GM12878 (cell line): Measurements from ENCODE around the gene ANKRD23. TPM values are rescaled to one million over a fixed set of nuclear protein-coding genes. Genes with fewer than 3 reads are reported as not detected.

ENCODE experiments used
- ATAC-seq: fragments of 200-7000 bp; cut with Tn5 transposase; 3 replicates; pipeline ENCODE4 v1.9.1; 2020; ENCODE audit warnings: mild to moderate bottlenecking, moderate library complexity
- BruUV-seq: library from RNA; stranded (reverse); fragments of 400-500 nt; replicated peaks from 2 replicates; lab custom pipeline; 2021; lab: Mats Ljungman, UMichigan
- CTCF ChIA-PET: fragments of 300-600 bp; sonication (Branson Sonifier 250); formaldehyde crosslinking; extraction: SDS; loops from one replicate; lab custom pipeline; 2021; ENCODE audit warnings: inconsistent platforms; lab: Yijun Ruan, JAX
- POLR2A ChIA-PET: fragments of 350-600 bp; formaldehyde crosslinking; extraction: SDS; loops from one replicate; lab custom pipeline; 2021; ENCODE audit warnings: inconsistent platforms; lab: Charles Lee
- RAD21 ChIA-PET: fragments of 300-600 bp; sonication (Branson Sonifier 250); formaldehyde crosslinking; loops from one replicate; lab custom pipeline; 2023; ENCODE audit warnings: antibody characterized with exemption; ENCODE audit not compliant: unreplicated experiment; lab: Charles Lee
- SMC1A ChIA-PET: fragments of 300-600 bp; sonication (Branson Sonifier 250); formaldehyde crosslinking; loops from one replicate; lab custom pipeline; 2023; ENCODE audit not compliant: unreplicated experiment, uncharacterized antibody; lab: Charles Lee
- DNase-seq: peaks from one replicate; pipeline ENCODE4 v3.0.0-alpha.2; 2011; ENCODE audit warnings: low read depth, low spot score
- FAIRE-seq: peaks from 3 replicates; lab custom pipeline; 2011; peaks lifted over from hg19 to GRCh38; lab: Jason Lieb, UNC
- H2AFZ ChIP-seq: 2 replicates; pipeline ENCODE4 v1.6.0; 2011; ENCODE audit warnings: low read depth, low read length, control low read depth; ENCODE audit not compliant: control insufficient read depth
- H3K27ac ChIP-seq: 2 replicates; pipeline ENCODE4 v1.5.1; 2011; ENCODE audit warnings: control low read depth; ENCODE audit not compliant: control insufficient read depth, insufficient read depth
- H3K27me3 ChIP-seq, 2 experiments: replicated peaks in 1 of 2; 2 replicates each; pipeline versions ENCODE4 v1.6.0 to v1.6.1; 2011; ENCODE audit warnings: low read length in 1 of 2; ENCODE audit not compliant: control insufficient read depth in 2 of 2, insufficient read depth in 2 of 2
- H3K36me3 ChIP-seq, 2 experiments: 2 replicates each; pipeline ENCODE4 v1.5.1; 2011; ENCODE audit warnings: low read length in 1 of 2; ENCODE audit not compliant: control insufficient read depth in 2 of 2, insufficient read depth in 2 of 2
- H3K4me1 ChIP-seq: 2 replicates; pipeline ENCODE4 v1.6.1; 2011; ENCODE audit warnings: mild to moderate bottlenecking, low read length, moderate library complexity, mixed read lengths; ENCODE audit not compliant: control insufficient read depth, insufficient read depth
- H3K4me2 ChIP-seq: 2 replicates; pipeline ENCODE4 v1.6.0; 2011; ENCODE audit warnings: control low read depth; ENCODE audit not compliant: control insufficient read depth, insufficient read depth
- H3K4me3 ChIP-seq: fragments of 200-600 bp; sonication (generic); 2 replicates; pipeline ENCODE4 v1.5.1; 2016
- H3K79me2 ChIP-seq: 2 replicates; pipeline ENCODE4 v1.6.0; 2011; ENCODE audit warnings: low read length; ENCODE audit not compliant: control insufficient read depth, insufficient read depth
- H3K9ac ChIP-seq: 2 replicates; pipeline ENCODE4 v1.8.0; 2011; ENCODE audit warnings: low read length, control low read depth, mixed read lengths; ENCODE audit not compliant: control insufficient read depth, insufficient read depth
- H3K9me3 ChIP-seq: replicated peaks from 3 replicates; pipeline ENCODE4 v1.5.1; 2011; ENCODE audit warnings: mild to moderate bottlenecking, low read length; ENCODE audit not compliant: control insufficient read depth, insufficient read depth
- H4K20me1 ChIP-seq: 2 replicates; pipeline ENCODE4 v1.6.0; 2011; ENCODE audit not compliant: control insufficient read depth, insufficient read depth
- EED ChIP-seq: sonication (generic); IDR thresholded peaks from 2 replicates; pipeline ENCODE4 v1.6.1; 2016; ENCODE audit warnings: antibody characterized with exemption, low read depth
- HDAC6 ChIP-seq: fragments of 200-600 bp; sonication (generic); IDR thresholded peaks from one replicate; pipeline ENCODE4 v1.8.0; 2017; ENCODE audit warnings: antibody characterized with exemption; ENCODE audit not compliant: unreplicated experiment
- MTA3 ChIP-seq: IDR thresholded peaks from 2 replicates; pipeline ENCODE4 v1.6.1; 2012; ENCODE audit warnings: low read length, inconsistent platforms, borderline replicate concordance
- MXI1 ChIP-seq: fragments of 150-350 bp; IDR thresholded peaks from 2 replicates; pipeline ENCODE4 v1.6.1; 2011; ENCODE audit warnings: low read depth, mild to moderate bottlenecking, inconsistent platforms, low read length, improper control_type of control experiment
- MYC ChIP-seq: IDR thresholded peaks from 2 replicates; pipeline ENCODE4 v1.6.1; 2011; ENCODE audit warnings: mild to moderate bottlenecking, low read length, moderate library complexity, inconsistent platforms; ENCODE audit not compliant: insufficient read depth, insufficient replicate concordance, insufficient read length, severe bottlenecking
- NFYB ChIP-seq: IDR thresholded peaks from 2 replicates; pipeline ENCODE4 v1.6.1; 2011; ENCODE audit warnings: low read depth, mild to moderate bottlenecking, low read length, improper control_type of control experiment, moderate library complexity; ENCODE audit not compliant: insufficient read depth
- POLR2A ChIP-seq: IDR thresholded peaks from 2 replicates; pipeline ENCODE4 v1.6.1; 2011; ENCODE audit warnings: low read depth, mild to moderate bottlenecking, low read length
- POLR2AphosphoS5 ChIP-seq: IDR thresholded peaks from 2 replicates; pipeline ENCODE4 v1.6.1; 2011; ENCODE audit warnings: mild to moderate bottlenecking, low read length, inconsistent platforms
- RAD21 ChIP-seq: IDR thresholded peaks from 2 replicates; pipeline ENCODE4 v1.6.1; 2011; ENCODE audit warnings: mild to moderate bottlenecking, low read depth, low read length, moderate library complexity; ENCODE audit not compliant: insufficient read depth
- RAD51 ChIP-seq: fragments of 450-650 bp; IDR thresholded peaks from 2 replicates; pipeline ENCODE4 v1.6.1; 2016; ENCODE audit warnings: moderate library complexity, mild to moderate bottlenecking, inconsistent platforms
- RUNX3 ChIP-seq: IDR thresholded peaks from 2 replicates; pipeline ENCODE4 v1.6.1; 2012; ENCODE audit warnings: low read length, inconsistent platforms
- SMARCA5 ChIP-seq: fragments of 450-650 bp; IDR thresholded peaks from 2 replicates; pipeline ENCODE4 v1.6.1; 2017; ENCODE audit warnings: mild to moderate bottlenecking
- TBL1XR1 ChIP-seq: IDR thresholded peaks from 2 replicates; pipeline ENCODE4 v1.6.1; 2012; ENCODE audit warnings: low read depth, low read length, improper control_type of control experiment
- TCF7 ChIP-seq: IDR thresholded peaks from 2 replicates; pipeline ENCODE4 v1.6.1; 2014; ENCODE audit warnings: antibody characterized with exemption, borderline replicate concordance
- YBX1 ChIP-seq: fragments of 450-650 bp; IDR thresholded peaks from 2 replicates; pipeline ENCODE4 v1.6.1; 2016; ENCODE audit warnings: antibody characterized with exemption
- ZNF24 ChIP-seq: fragments of 450-650 bp; IDR thresholded peaks from 2 replicates; pipeline ENCODE4 v1.6.1; 2017; ENCODE audit warnings: antibody characterized with exemption, mild to moderate bottlenecking
- WGBS: methylation state at CpG from one replicate; pipeline ENCODE4 v1.1.6; 2016; ENCODE audit warnings: low lambda C conversion rate; ENCODE audit not compliant: insufficient replicate concordance, insufficient coverage; ENCODE audit errors: missing lambda C conversion rate; 5-methylcytosine and 5-hydroxymethylcytosine counted together
- in situ Hi-C: fragments of 300-500 bp; cut with MboI; formaldehyde crosslinking; loops from 9 replicates; pipeline ENCODE4 v1.14.3; 2018; ENCODE audit warnings: mixed read lengths
- intact Hi-C: fragments of 100-400 bp; cut with micrococcal nuclease; formaldehyde crosslinking; loops from one replicate; pipeline ENCODE4 v1.14.2; 2022; ENCODE audit not compliant: unreplicated experiment
- polyA plus RNA-seq, 11 experiments: library from polyadenylated mRNA; depleted of rRNA in 4 of 11; unstranded in 6 of 11; stranded (reverse) in 5 of 11; fragments of >200 nt; fragmentation: Nextera tagmentation in 4 of 11; fragmentation: Illumina TruSeq in 1 of 11; extraction: Ambion mirVana in 4 of 11; extraction: Trizol in 1 of 11; gene quantifications; 1 replicate in 1 of 11; 2 replicates in 10 of 11; pipeline versions ENCODE4 v1.2.1 to v1.2.3, GENCODE V29; 2011 to 2016; ENCODE audit warnings: inconsistent platforms in 2 of 11, missing spikeins in 2 of 11, low read depth in 1 of 11
- total RNA-seq, 4 experiments: library from RNA; depleted of rRNA in 3 of 4; stranded (reverse); fragments of >200 nt in 3 of 4; fragmentation: Illumina TruSeq in 1 of 4; extraction: Trizol in 1 of 4; gene quantifications; 2 replicates each; pipeline versions ENCODE4 v1.2.1 to v1.2.3, GENCODE V29; 2013 to 2021
- TF ChIP-seq, protein P1 (sequence below): IDR thresholded peaks from 2 replicates; pipeline ENCODE4 v1.6.1; 2011; ENCODE audit warnings: borderline replicate concordance, low read depth, mild to moderate bottlenecking, moderate library complexity, mixed read lengths, low read length; ENCODE audit not compliant: insufficient read depth; ENCODE audit errors: extremely low read length
- TF ChIP-seq, protein P2 (sequence below): IDR thresholded peaks from 2 replicates; pipeline ENCODE4 v1.6.1; 2011; ENCODE audit warnings: low read depth, low read length, improper control_type of control experiment, borderline replicate concordance
- TF ChIP-seq, protein P3 (sequence below): fragments of 450-650 bp; IDR thresholded peaks from 2 replicates; pipeline ENCODE4 v1.6.1; 2018; ENCODE audit warnings: borderline replicate concordance, mild to moderate bottlenecking; ENCODE audit not compliant: partially characterized antibody
- TF ChIP-seq, protein P4 (sequence below): IDR thresholded peaks from 2 replicates; pipeline ENCODE4 v1.6.1; 2011; ENCODE audit warnings: low read depth, mild to moderate bottlenecking, low read length, moderate library complexity, borderline replicate concordance; ENCODE audit errors: extremely low read depth

ANKRD23 gene
- total and polyA plus RNA-seq, 10 of the 15 experiments (the other 5 are each of a cell fraction or from before 2014, with no cell fraction given) = 0.34 to 5.3 (median 2.7) TPM

DNA sequence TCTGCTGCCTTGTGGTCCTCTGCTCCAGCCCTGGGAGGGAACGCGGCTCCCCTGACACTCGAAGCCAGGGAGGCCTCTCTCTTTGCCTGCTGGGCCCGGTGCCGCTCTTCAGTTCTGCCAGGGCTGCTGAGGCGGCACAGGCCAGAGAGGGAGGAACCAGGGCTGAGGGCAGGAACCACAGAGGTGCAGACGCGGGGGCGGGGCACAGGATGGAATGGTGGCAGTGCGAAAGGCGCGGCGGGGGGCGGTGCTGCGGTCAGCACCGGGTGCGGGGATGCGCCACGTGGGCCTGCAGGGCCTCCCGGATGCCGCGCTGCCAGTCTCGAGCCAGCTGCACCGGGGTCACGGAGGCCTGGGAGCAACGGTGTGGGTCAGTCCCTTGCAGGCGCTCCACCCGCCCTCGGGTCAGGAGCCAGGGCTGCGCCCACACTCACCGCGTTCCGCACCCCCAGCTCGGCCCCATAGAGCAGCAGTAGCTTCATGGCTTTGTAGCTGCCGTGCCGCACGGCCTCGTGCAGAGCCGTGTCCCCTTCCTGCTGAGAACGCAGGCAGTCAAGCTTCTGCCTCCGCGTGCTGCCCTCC is 4.4 kb downstream of the ANKRD23 start:
- ATAC-seq = peak; percentile 92
- ChIA-PET CTCF (interaction anchor here (0.5 to 1.8 kb wide), 2 partner anchors 18 to 235 kb away, joined by 3 to 6 read pairs; partner anchors contain the start of gene ANKRD39), SMC1A (interaction anchor here (0.6 to 0.8 kb wide), 2 partner anchors 12 to 36 kb away, joined by 3 read pairs; no protein-coding TSS in a partner anchor), POLR2A (no interaction called here), RAD21 (interaction anchor here (1.7 kb wide), 1 partner anchor 19 kb away, joined by 8 read pairs; the partner anchor contains the start of gene ANKRD39)
- 4% methylated on average over 39 of the region's 42 CpGs for WGBS
- Histone ChIP-seq H3K79me2 (no peaks in the 10 kb centered on the region), H3K4me2 (peak overlapping the region; percentile 76; the same call in 1 of the 2 replicates), H3K9me3 (no peaks in the 10 kb centered on the region), H3K27me3 (no peaks in the 10 kb centered on the region), H3K36me3 (peaks cover 0 to 3% of the 10 kb centered on the region in 2 experiments; a peak in 2 of 4 replicates), H4K20me1 (no peaks in the 10 kb centered on the region), H3K4me1 (peaks cover 9% of the 10 kb centered on the region), H3K27ac (no peak overlapping the region; the same call in 1 of the 2 replicates), H3K9ac (no peak overlapping the region), H3K4me3 (no peak overlapping the region), H2AFZ (peak overlapping the region; percentile 57)
- in situ Hi-C loops = no loop called here
- DNase-seq = no peak
- intact Hi-C loops = no loop called here
- BruUV-seq = no TSS peak
- no peak for FAIRE-seq
- 0 out of 2 replicates have a peak, but pooled peaks have one; percentile 21 for TF ChIP-seq MXI1
- no peak for TF ChIP-seq EED
- no peak for TF ChIP-seq RAD51
- TF ChIP-seq TBL1XR1 = no peak
- TF ChIP-seq HDAC6 = no peak
- TF ChIP-seq ZNF24 = no peak
- TF ChIP-seq, protein P1, sequence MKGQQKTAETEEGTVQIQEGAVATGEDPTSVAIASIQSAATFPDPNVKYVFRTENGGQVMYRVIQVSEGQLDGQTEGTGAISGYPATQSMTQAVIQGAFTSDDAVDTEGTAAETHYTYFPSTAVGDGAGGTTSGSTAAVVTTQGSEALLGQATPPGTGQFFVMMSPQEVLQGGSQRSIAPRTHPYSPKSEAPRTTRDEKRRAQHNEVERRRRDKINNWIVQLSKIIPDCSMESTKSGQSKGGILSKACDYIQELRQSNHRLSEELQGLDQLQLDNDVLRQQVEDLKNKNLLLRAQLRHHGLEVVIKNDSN = peak; percentile 66
- TF ChIP-seq, protein P2, sequence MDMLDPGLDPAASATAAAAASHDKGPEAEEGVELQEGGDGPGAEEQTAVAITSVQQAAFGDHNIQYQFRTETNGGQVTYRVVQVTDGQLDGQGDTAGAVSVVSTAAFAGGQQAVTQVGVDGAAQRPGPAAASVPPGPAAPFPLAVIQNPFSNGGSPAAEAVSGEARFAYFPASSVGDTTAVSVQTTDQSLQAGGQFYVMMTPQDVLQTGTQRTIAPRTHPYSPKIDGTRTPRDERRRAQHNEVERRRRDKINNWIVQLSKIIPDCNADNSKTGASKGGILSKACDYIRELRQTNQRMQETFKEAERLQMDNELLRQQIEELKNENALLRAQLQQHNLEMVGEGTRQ = no peak; the same call in 1 of the 2 replicates
- TF ChIP-seq TCF7 = no peak
- TF ChIP-seq POLR2AphosphoS5 = no peak
- no peak for TF ChIP-seq NFYB
- TF ChIP-seq, protein P3, sequence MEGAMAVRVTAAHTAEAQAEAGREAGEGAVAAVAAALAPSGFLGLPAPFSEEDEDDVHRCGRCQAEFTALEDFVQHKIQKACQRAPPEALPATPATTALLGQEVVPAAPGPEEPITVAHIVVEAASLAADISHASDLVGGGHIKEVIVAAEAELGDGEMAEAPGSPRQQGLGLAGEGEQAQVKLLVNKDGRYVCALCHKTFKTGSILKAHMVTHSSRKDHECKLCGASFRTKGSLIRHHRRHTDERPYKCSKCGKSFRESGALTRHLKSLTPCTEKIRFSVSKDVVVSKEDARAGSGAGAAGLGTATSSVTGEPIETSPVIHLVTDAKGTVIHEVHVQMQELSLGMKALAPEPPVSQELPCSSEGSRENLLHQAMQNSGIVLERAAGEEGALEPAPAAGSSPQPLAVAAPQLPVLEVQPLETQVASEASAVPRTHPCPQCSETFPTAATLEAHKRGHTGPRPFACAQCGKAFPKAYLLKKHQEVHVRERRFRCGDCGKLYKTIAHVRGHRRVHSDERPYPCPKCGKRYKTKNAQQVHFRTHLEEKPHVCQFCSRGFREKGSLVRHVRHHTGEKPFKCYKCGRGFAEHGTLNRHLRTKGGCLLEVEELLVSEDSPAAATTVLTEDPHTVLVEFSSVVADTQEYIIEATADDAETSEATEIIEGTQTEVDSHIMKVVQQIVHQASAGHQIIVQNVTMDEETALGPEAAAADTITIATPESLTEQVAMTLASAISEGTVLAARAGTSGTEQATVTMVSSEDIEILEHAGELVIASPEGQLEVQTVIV = no peak
- no peak for TF ChIP-seq MTA3
- TF ChIP-seq POLR2A = no peak
- peak; percentile 62 for TF ChIP-seq RUNX3
- TF ChIP-seq RAD21 = no peak
- no peak for TF ChIP-seq YBX1
- no peak for TF ChIP-seq SMARCA5
- peak; percentile 33 for TF ChIP-seq MYC
- TF ChIP-seq, protein P4, sequence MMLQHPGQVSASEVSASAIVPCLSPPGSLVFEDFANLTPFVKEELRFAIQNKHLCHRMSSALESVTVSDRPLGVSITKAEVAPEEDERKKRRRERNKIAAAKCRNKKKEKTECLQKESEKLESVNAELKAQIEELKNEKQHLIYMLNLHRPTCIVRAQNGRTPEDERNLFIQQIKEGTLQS = no peak
